A549 (cell line): ENCODE data around the gene PHF21B. TPM values are rescaled to one million over a fixed set of nuclear protein-coding genes. Genes with fewer than 3 reads are reported as not detected.

Source experiments
- ATAC-seq, 2 experiments: fragments of 200-7000 bp in 1 of 2; fragments of >200 bp in 1 of 2; cut with Nextera tagmentation in 1 of 2; cut with Tn5 transposase in 1 of 2; 3 replicates each; pipeline versions ENCODE4 v1.8.0 to v1.9.1; 2018 to 2020; ENCODE audit warnings: mild to moderate bottlenecking in 1 of 2, moderate library complexity in 1 of 2
- CTCF ChIA-PET: fragments of 300-600 bp; sonication (Branson Sonifier 250); formaldehyde crosslinking; extraction: SDS; loops from one replicate; lab custom pipeline; 2021; ENCODE audit warnings: antibody characterized with exemption, inconsistent platforms; lab: Yijun Ruan, JAX
- POLR2A ChIA-PET: fragments of 350-600 bp; formaldehyde crosslinking; extraction: SDS; loops from one replicate; lab custom pipeline; 2021; ENCODE audit warnings: antibody characterized with exemption, inconsistent platforms; lab: Yijun Ruan, JAX
- DNase-seq, 2 experiments: peaks; one replicate each; pipeline versions ENCODE4 v3.0.0 to v3.0.0-alpha.2; 2011 to 2016; ENCODE audit warnings: low read depth in 1 of 2, low spot score in 1 of 2
- FAIRE-seq: peaks from 2 replicates; lab custom pipeline; 2011; peaks lifted over from hg19 to GRCh38; lab: Jason Lieb, UNC
- H3K27ac ChIP-seq, 2 experiments: fragments of >200 bp; sonication (Bioruptor Twin); formaldehyde crosslinking; 3 replicates each; pipeline ENCODE4 v1.5.1; 2016 to 2017
- H3K4me1 ChIP-seq: fragments of >200 bp; sonication (Bioruptor Twin); formaldehyde crosslinking; 3 replicates; pipeline ENCODE4 v1.6.1; 2016
- H3K4me2 ChIP-seq: fragments of >200 bp; sonication (Bioruptor Twin); formaldehyde crosslinking; 3 replicates; pipeline ENCODE4 v1.6.1; 2016
- H3K4me3 ChIP-seq: fragments of >200 bp; sonication (Bioruptor Twin); formaldehyde crosslinking; 3 replicates; pipeline ENCODE4 v1.5.1; 2016
- H3K9me3 ChIP-seq: fragments of >200 bp; sonication (Bioruptor Twin); formaldehyde crosslinking; 3 replicates; pipeline ENCODE4 v1.6.1; 2016
- BHLHE40 ChIP-seq: IDR thresholded peaks from 2 replicates; pipeline ENCODE4 v1.6.1; 2012; ENCODE audit warnings: low read depth, low read length, inconsistent platforms
- CEBPB ChIP-seq, 2 experiments: fragments of >200 bp in 1 of 2; sonication (Bioruptor Twin) in 1 of 2; formaldehyde crosslinking in 1 of 2; IDR thresholded peaks; 2 replicates each; pipeline ENCODE4 v1.6.1; 2012 to 2016
- EHMT2 ChIP-seq: fragments of 200-600 bp; sonication (generic); IDR thresholded peaks from 2 replicates; pipeline ENCODE4 v1.6.1; 2016; ENCODE audit warnings: antibody characterized with exemption, low read depth, mild to moderate bottlenecking, moderate library complexity
- ESRRA ChIP-seq: fragments of 150-350 bp; IDR thresholded peaks from 2 replicates; pipeline ENCODE4 v1.6.1; 2014; ENCODE audit warnings: mild to moderate bottlenecking, low read length, borderline replicate concordance
- HEYL ChIP-seq: fragments of 250-450 bp; sonication (Bioruptor Pico); IDR thresholded peaks from 2 replicates; pipeline ENCODE4 v1.8.0; 2021; ENCODE audit warnings: mild to moderate bottlenecking, moderate library complexity
- HOXA7 ChIP-seq: fragments of 250-450 bp; sonication (Bioruptor Pico); IDR thresholded peaks from 2 replicates; pipeline ENCODE4 v1.5.0; 2020; ENCODE audit warnings: mild to moderate bottlenecking, moderate library complexity
- HOXB13 ChIP-seq: fragments of 250-450 bp; sonication (Bioruptor Pico); IDR thresholded peaks from 2 replicates; pipeline ENCODE4 v1.5.0; 2020; ENCODE audit warnings: low read depth, mild to moderate bottlenecking, moderate library complexity
- KDM1A ChIP-seq: fragments of 200-600 bp; sonication (generic); IDR thresholded peaks from 2 replicates; pipeline ENCODE4 v1.6.1; 2016; ENCODE audit warnings: low read depth, mild to moderate bottlenecking
- KDM5A ChIP-seq: fragments of 200-600 bp; sonication (generic); IDR thresholded peaks from 2 replicates; pipeline ENCODE4 v1.6.1; 2016; ENCODE audit warnings: antibody characterized with exemption, mild to moderate bottlenecking
- MAZ ChIP-seq: fragments of 150-350 bp; IDR thresholded peaks from 2 replicates; pipeline ENCODE4 v1.6.1; 2014; ENCODE audit warnings: antibody characterized with exemption, low read depth, low read length, borderline replicate concordance
- RAD21 ChIP-seq, 2 experiments: fragments of >200 bp in 1 of 2; sonication (Bioruptor Twin) in 1 of 2; formaldehyde crosslinking in 1 of 2; IDR thresholded peaks in 1 of 2; conservative IDR thresholded peaks in 1 of 2; 2 replicates in 1 of 2; 3 replicates in 1 of 2; pipeline ENCODE4 v1.6.1; 2012 to 2018; ENCODE audit warnings: inconsistent platforms in 1 of 2
- RFX5 ChIP-seq: fragments of 450-650 bp; IDR thresholded peaks from 2 replicates; pipeline ENCODE4 v1.7.1; 2014; ENCODE audit warnings: antibody characterized with exemption, mild to moderate bottlenecking, moderate library complexity
- RNF2 ChIP-seq: fragments of 200-600 bp; sonication (generic); IDR thresholded peaks from 2 replicates; pipeline ENCODE4 v1.6.1; 2016; ENCODE audit warnings: low read depth, mild to moderate bottlenecking, antibody characterized with exemption, moderate library complexity, borderline replicate concordance
- TP53 ChIP-seq: fragments of 250-450 bp; sonication (Bioruptor Pico); IDR thresholded peaks from 2 replicates; pipeline ENCODE4 v1.5.0; 2021; ENCODE audit warnings: mild to moderate bottlenecking, moderate library complexity
- ZC3H11A ChIP-seq: fragments of 450-650 bp; IDR thresholded peaks from 2 replicates; pipeline ENCODE4 v1.6.1; 2014; ENCODE audit warnings: antibody characterized with exemption, mild to moderate bottlenecking
- ZSCAN20 ChIP-seq: fragments of 250-450 bp; sonication (Bioruptor Pico); IDR thresholded peaks from 2 replicates; pipeline ENCODE4 v1.8.0; 2022; ENCODE audit warnings: mild to moderate bottlenecking, moderate library complexity
- WGBS: methylation state at CpG from one replicate; pipeline ENCODE4 v1.1.6; 2017; ENCODE audit errors: missing lambda C conversion rate; 5-methylcytosine and 5-hydroxymethylcytosine counted together
- polyA plus RNA-seq, 4 experiments: library from polyadenylated mRNA; depleted of rRNA in 3 of 4; stranded (reverse); fragments of >200 nt; fragmentation: RNase III in 1 of 4; extraction: RNeasy Plus Mini Kit Qiagen cat#74134 plus additional on column Dnase treatment in 1 of 4; gene quantifications; 2 replicates in 3 of 4; 3 replicates in 1 of 4; pipeline ENCODE4 v1.2.3, GENCODE V29; 2011 to 2017
- TF ChIP-seq, protein P1 (sequence below): fragments of 200-600 bp; sonication (generic); IDR thresholded peaks from 2 replicates; pipeline ENCODE4 v1.6.1; 2016; ENCODE audit warnings: antibody characterized with exemption, mild to moderate bottlenecking, moderate library complexity
- TF ChIP-seq, protein P2 (sequence below): fragments of >200 bp; sonication (Bioruptor Twin); formaldehyde crosslinking; IDR thresholded peaks from 3 replicates; pipeline ENCODE4 v1.6.1; 2016
- TF ChIP-seq, protein P3 (sequence below): IDR thresholded peaks from 2 replicates; pipeline ENCODE4 v1.6.1; 2012
- TF ChIP-seq, protein P4 (sequence below): fragments of 450-650 bp; IDR thresholded peaks from 2 replicates; pipeline ENCODE4 v1.6.1; 2014; ENCODE audit warnings: antibody characterized with exemption

Gene PHF21B
- polyA plus RNA-seq, 2 of the 4 experiments (the other 2 are of a cell fraction) = 0.50 to 0.70 TPM

DNA sequence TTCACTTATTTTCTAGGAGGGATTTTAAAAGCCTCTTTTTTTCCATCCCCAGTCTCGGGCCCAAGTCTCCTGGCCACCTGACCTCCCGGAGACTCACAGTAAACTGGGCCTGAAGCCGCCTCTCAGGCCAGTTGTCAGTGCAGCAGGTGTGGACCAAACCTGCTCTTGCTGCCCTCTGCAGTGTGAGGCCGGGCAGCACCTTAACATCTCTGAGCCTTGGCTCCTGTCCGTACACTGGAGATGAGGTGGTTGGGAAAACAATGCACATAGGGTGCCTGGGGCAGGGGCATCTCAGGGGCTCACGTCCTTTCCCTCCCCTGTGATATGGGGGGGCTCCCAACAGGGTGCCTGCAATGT lies 45.1 kb downstream of the PHF21B start:
- DNase-seq (no peak), ATAC-seq (0 out of 6 replicates have a peak, but pooled peaks of 1 of the 2 experiments have one; percentile 47), FAIRE-seq (no peak)
- H3K4me3 ChIP-seq = no peak overlapping the region
- H3K4me1 ChIP-seq = no peaks in the 10 kb centered on the region
- no peak overlapping the region for H3K4me2 ChIP-seq
- 66% methylated on average over 6 of the region's 6 CpGs for WGBS
- H3K9me3 ChIP-seq = no peaks in the 10 kb centered on the region
- POLR2A ChIA-PET = no interaction called here
- TF ChIP-seq BHLHE40 (no peak), EHMT2 (no peak), HOXB13 (CRISPR knock-in tag) (no peak), CEBPB (IDR thresholded peaks at IDR 0.05) (no peak), HEYL (no peak), RFX5 (no peak), MAZ (no peak), TP53 (CRISPR knock-in tag) (no peak), ESRRA (no peak), HOXA7 (CRISPR knock-in tag) (no peak), RAD21 (conservative IDR thresholded peaks at IDR 0.05 in 1 of 2, IDR thresholded peaks at IDR 0.05 in 1 of 2) (no peak)
- TF ChIP-seq, protein P1, sequence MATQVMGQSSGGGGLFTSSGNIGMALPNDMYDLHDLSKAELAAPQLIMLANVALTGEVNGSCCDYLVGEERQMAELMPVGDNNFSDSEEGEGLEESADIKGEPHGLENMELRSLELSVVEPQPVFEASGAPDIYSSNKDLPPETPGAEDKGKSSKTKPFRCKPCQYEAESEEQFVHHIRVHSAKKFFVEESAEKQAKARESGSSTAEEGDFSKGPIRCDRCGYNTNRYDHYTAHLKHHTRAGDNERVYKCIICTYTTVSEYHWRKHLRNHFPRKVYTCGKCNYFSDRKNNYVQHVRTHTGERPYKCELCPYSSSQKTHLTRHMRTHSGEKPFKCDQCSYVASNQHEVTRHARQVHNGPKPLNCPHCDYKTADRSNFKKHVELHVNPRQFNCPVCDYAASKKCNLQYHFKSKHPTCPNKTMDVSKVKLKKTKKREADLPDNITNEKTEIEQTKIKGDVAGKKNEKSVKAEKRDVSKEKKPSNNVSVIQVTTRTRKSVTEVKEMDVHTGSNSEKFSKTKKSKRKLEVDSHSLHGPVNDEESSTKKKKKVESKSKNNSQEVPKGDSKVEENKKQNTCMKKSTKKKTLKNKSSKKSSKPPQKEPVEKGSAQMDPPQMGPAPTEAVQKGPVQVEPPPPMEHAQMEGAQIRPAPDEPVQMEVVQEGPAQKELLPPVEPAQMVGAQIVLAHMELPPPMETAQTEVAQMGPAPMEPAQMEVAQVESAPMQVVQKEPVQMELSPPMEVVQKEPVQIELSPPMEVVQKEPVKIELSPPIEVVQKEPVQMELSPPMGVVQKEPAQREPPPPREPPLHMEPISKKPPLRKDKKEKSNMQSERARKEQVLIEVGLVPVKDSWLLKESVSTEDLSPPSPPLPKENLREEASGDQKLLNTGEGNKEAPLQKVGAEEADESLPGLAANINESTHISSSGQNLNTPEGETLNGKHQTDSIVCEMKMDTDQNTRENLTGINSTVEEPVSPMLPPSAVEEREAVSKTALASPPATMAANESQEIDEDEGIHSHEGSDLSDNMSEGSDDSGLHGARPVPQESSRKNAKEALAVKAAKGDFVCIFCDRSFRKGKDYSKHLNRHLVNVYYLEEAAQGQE = no peak
- CTCF ChIA-PET = no interaction called here
- H3K27ac ChIP-seq = no peak overlapping the region

DNA sequence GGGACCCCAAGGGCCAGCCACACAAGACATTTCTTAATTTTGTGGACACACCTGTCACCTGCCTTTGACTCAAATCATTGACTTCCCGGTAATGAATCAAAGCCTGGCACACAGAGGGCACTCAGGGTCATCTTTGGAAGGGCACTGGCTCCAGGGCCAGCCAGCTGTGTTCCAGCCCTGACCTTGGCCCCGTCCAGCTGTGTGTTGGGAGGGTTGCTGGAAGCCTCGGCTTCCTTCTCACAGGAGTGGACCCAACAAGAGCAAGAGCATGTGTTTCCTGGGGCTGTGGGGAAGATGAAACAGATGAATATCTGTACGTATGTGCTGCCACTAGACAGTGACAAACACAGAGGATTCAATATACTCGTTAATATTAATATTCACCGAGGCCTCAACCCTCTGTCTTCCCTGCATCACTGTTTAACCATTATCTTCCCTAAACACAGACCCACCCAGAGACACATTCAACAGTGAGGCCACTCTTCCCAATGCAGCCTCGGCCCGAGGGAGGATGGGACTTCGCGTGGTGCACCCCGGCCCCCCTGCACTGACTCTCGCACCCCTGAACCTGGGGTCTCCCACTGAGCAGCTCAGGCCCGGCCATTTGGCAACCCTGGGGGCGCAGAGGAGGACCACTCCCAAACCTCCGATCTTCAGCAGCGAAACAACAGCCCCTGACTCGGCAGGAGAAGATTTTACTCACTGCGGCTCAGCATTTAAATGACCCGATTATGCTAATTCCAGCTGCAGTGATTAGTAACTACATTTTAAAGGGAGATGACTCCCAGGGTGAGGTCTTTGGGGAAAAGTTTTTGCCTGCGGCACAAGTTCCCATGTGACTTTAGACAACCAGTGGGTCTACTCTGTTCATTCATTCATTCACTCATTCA lies 45.7 kb downstream of the PHF21B start:
- DNase-seq (no peak), ATAC-seq (no peak), FAIRE-seq (no peak)
- Histone ChIP-seq H3K9me3 (no peaks in the 10 kb centered on the region), H3K27ac (no peak overlapping the region), H3K4me3 (no peak overlapping the region), H3K4me1 (no peaks in the 10 kb centered on the region), H3K4me2 (no peak overlapping the region)
- ChIA-PET POLR2A (no interaction called here), CTCF (no interaction called here)
- no peak for TF ChIP-seq RNF2
- TF ChIP-seq, protein P2, sequence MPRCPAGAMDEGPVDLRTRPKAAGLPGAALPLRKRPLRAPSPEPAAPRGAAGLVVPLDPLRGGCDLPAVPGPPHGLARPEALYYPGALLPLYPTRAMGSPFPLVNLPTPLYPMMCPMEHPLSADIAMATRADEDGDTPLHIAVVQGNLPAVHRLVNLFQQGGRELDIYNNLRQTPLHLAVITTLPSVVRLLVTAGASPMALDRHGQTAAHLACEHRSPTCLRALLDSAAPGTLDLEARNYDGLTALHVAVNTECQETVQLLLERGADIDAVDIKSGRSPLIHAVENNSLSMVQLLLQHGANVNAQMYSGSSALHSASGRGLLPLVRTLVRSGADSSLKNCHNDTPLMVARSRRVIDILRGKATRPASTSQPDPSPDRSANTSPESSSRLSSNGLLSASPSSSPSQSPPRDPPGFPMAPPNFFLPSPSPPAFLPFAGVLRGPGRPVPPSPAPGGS = no peak
- no peak for TF ChIP-seq KDM1A
- no peak for TF ChIP-seq HEYL
- no peak for TF ChIP-seq MAZ
- 80% methylated on average over 16 of the region's 20 CpGs for WGBS

DNA sequence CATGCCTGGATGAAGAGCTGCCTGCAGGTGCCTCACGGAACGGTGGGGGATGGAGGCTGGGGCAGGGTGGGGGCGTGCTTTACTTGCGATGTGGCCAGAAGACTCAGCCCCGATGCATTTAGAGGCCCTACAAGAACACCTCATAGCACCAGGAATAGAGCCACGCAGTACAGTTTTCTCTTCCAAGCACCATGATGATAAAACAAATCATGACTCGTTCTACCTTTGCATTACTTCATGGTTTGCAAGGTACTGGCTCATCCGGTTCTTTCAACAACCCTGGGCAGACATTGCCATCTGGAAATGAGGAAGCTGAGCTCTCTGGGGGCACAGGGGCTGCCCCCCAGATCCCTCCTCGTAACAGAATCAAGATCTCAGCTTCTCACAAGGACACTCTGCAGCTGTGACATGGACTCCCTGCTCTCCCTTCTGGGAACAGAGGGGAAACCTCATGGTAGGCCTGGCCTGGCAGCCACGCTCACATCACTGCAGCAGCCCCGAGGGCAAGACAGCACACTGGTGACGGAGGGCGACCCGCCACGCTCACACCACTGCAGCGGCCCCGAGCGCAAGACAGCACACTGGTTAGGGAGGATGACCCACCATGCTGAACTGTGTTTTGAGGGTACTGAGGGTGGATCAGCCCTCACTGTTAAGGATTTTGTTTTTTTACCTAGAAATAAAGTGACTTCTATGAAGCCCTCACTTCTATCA lies 46.9 kb downstream of the PHF21B start:
- no peak overlapping the region for H3K4me2 ChIP-seq
- ChIA-PET POLR2A (no interaction called here), CTCF (no interaction called here)
- no peaks in the 10 kb centered on the region for H3K4me1 ChIP-seq
- DNase-seq = no peak
- no peaks in the 10 kb centered on the region for H3K9me3 ChIP-seq
- H3K27ac ChIP-seq = no peak overlapping the region
- FAIRE-seq = no peak
- no peak for ATAC-seq
- TF ChIP-seq ZC3H11A = no peak
- TF ChIP-seq, protein P3, sequence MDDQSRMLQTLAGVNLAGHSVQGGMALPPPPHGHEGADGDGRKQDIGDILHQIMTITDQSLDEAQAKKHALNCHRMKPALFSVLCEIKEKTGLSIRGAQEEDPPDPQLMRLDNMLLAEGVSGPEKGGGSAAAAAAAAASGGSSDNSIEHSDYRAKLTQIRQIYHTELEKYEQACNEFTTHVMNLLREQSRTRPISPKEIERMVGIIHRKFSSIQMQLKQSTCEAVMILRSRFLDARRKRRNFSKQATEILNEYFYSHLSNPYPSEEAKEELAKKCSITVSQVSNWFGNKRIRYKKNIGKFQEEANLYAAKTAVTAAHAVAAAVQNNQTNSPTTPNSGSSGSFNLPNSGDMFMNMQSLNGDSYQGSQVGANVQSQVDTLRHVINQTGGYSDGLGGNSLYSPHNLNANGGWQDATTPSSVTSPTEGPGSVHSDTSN = no peak
- TF ChIP-seq ZSCAN20 = no peak
- TF ChIP-seq EHMT2 = no peak
- TF ChIP-seq KDM1A = no peak
- no peak for TF ChIP-seq RFX5
- TF ChIP-seq RNF2 = no peak
- TF ChIP-seq, protein P4, sequence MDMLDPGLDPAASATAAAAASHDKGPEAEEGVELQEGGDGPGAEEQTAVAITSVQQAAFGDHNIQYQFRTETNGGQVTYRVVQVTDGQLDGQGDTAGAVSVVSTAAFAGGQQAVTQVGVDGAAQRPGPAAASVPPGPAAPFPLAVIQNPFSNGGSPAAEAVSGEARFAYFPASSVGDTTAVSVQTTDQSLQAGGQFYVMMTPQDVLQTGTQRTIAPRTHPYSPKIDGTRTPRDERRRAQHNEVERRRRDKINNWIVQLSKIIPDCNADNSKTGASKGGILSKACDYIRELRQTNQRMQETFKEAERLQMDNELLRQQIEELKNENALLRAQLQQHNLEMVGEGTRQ = no peak
- no peak for TF ChIP-seq KDM5A
- H3K4me3 ChIP-seq = no peak overlapping the region
- 64% methylated on average over 8 of the region's 18 CpGs for WGBS
